ENCODE results near the gene B3GNT2. TPM values are rescaled to one million over a fixed set of nuclear protein-coding genes. Genes with fewer than 3 reads are reported as not detected.

B3GNT2 gene
- total and polyA plus RNA-seq, 2 donors (not counting 1 experiment from before 2014, with no cell fraction given): 14.3 to 24.6 TPM

DNA sequence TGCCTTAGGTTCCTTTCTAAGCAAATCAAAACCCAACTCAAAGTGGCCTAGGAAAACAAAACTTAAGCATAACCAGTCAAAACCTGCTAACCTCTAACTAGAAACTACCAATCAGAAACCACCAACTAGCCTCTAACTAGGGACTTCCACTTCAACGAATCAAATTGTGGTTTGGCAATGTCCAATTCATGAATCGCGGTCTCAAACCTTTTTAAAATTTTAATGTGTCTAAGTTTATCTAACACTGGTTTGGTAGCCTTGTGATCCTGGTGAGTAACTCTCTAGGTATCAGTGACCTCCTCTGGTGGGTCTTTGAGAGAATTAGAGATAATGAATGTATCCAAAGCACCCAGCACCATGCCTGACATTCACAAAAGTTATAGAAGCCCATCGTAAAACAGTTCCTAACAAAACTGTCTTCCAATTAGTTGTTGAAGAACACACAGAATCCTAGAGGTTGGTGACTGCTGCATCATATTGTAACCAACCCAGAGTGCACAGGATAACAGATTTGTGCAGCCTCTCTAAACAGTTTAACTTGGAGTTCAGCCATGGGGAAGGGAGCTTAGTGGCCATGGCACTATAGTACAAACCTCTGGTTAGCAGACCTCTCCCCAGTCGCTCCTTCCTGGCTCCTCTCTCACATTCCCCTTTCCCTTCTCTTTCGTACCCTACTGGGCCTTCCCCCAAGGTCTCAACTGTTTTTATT, 45.2 kb upstream of the B3GNT2 start:
- intact Hi-C loops (cut with micrococcal nuclease): no loop called here
- Mint-ChIP-seq H3K27ac (no peak overlapping the region), H3K27me3 (no peaks in the 10 kb centered on the region), H3K4me1 (peaks cover 17% of the 10 kb centered on the region), H3K9me3 (ENCODE audit: insufficient read depth) (no peaks in the 10 kb centered on the region), H3K4me3 (no peak overlapping the region)
- WGBS (ENCODE audit: insufficient coverage): no CpG with 5 or more reads among the region's 6 CpGs
- no peak for TF ChIP-seq EZH2 (IDR thresholded peaks at IDR 0.05; ENCODE audit: borderline replicate concordance, insufficient read depth, low read depth, low read length, poor library complexity, severe bottlenecking)
- TF ChIP-seq, protein P1, sequence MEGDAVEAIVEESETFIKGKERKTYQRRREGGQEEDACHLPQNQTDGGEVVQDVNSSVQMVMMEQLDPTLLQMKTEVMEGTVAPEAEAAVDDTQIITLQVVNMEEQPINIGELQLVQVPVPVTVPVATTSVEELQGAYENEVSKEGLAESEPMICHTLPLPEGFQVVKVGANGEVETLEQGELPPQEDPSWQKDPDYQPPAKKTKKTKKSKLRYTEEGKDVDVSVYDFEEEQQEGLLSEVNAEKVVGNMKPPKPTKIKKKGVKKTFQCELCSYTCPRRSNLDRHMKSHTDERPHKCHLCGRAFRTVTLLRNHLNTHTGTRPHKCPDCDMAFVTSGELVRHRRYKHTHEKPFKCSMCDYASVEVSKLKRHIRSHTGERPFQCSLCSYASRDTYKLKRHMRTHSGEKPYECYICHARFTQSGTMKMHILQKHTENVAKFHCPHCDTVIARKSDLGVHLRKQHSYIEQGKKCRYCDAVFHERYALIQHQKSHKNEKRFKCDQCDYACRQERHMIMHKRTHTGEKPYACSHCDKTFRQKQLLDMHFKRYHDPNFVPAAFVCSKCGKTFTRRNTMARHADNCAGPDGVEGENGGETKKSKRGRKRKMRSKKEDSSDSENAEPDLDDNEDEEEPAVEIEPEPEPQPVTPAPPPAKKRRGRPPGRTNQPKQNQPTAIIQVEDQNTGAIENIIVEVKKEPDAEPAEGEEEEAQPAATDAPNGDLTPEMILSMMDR (IDR thresholded peaks at IDR 0.05): no peak
- Histone ChIP-seq H3K79me2 (ENCODE audit: control insufficient read depth, insufficient read depth, low read length) (peaks cover 9% of the 10 kb centered on the region), H3K9ac (ENCODE audit: low read length) (no peak overlapping the region), H3K9me3 (ENCODE audit: control extremely low read depth in 1 of 3, control insufficient read depth in 2 of 3, insufficient read depth in 1 of 3, low read length in 2 of 3) (peaks cover 1 to 5% (median 3%) of the 10 kb centered on the region in 3 donors), H3K4me2 (replicated peaks; ENCODE audit: low read depth, low read length, poor library complexity, severe bottlenecking) (no peak overlapping the region), H3K36me3 (replicated peaks in 1 of 2; ENCODE audit: control extremely low read depth in 1 of 2, control insufficient read depth in 1 of 2, extremely low read depth in 1 of 2, insufficient read depth in 2 of 2, low read length in 1 of 2) (no peaks in the 10 kb centered on the region), H3K4me1 (ENCODE audit: control insufficient read depth in 2 of 2, insufficient read depth in 2 of 2, low read length in 2 of 2) (peaks cover 6 to 15% of the 10 kb centered on the region in 2 donors), H3K27ac (ENCODE audit: low read length in 2 of 2) (no peak overlapping the region), H2AFZ (ENCODE audit: insufficient read depth, low read depth, low read length, poor library complexity, severe bottlenecking) (no peak overlapping the region), H3K4me3 (ENCODE audit: control extremely low read depth in 1 of 5, extremely low read depth in 1 of 5, insufficient read depth in 1 of 5, low read depth in 2 of 5, low read length in 4 of 5) (no peak overlapping the region), H4K20me1 (ENCODE audit: control insufficient read depth, insufficient read depth, low read length, poor library complexity, severe bottlenecking) (no peaks in the 10 kb centered on the region), H3K27me3 (replicated peaks in 1 of 4; ENCODE audit: control extremely low read depth in 1 of 4, control insufficient read depth in 3 of 4, insufficient read depth in 4 of 4, low read length in 3 of 4) (no peaks in the 10 kb centered on the region)
- ATAC-seq (ENCODE audit: low read depth): no peak
- DNase-seq: no peak
- ChIA-PET POLR2A (no interaction called here), CTCF (no interaction called here)

DNA sequence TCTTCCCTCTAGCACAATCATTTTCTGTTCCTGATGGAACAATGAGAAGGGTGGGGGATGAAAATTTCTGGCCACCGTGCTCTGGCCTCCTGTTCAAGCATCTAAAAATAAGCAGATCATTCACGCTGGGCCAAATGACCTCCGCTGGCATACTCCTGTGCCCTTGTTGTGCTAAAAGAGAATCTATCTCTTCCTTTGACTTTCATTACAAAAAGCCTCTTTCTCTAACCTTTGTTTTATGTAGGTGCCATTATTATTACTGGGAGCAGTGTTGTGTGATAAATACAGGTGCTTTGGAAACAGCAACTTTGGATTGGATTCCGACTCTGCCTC, 44.6 kb upstream of the B3GNT2 start:
- Histone ChIP-seq H3K4me2 (replicated peaks; ENCODE audit: low read depth, low read length, poor library complexity, severe bottlenecking) (no peak overlapping the region), H3K9me3 (ENCODE audit: control extremely low read depth in 1 of 3, control insufficient read depth in 2 of 3, insufficient read depth in 1 of 3, low read length in 2 of 3) (peaks cover 1 to 9% (median 5%) of the 10 kb centered on the region in 3 donors), H3K4me3 (ENCODE audit: control extremely low read depth in 1 of 5, extremely low read depth in 1 of 5, insufficient read depth in 1 of 5, low read depth in 2 of 5, low read length in 4 of 5) (no peak overlapping the region), H4K20me1 (ENCODE audit: control insufficient read depth, insufficient read depth, low read length, poor library complexity, severe bottlenecking) (no peaks in the 10 kb centered on the region), H3K27me3 (replicated peaks in 1 of 4; ENCODE audit: control extremely low read depth in 1 of 4, control insufficient read depth in 3 of 4, insufficient read depth in 4 of 4, low read length in 3 of 4) (no peaks in the 10 kb centered on the region), H3K27ac (ENCODE audit: low read length in 2 of 2) (no peak overlapping the region), H2AFZ (ENCODE audit: insufficient read depth, low read depth, low read length, poor library complexity, severe bottlenecking) (no peak overlapping the region), H3K9ac (ENCODE audit: low read length) (no peak overlapping the region), H3K4me1 (ENCODE audit: control insufficient read depth in 2 of 2, insufficient read depth in 2 of 2, low read length in 2 of 2) (peaks cover 2 to 11% of the 10 kb centered on the region in 2 donors), H3K36me3 (replicated peaks in 1 of 2; ENCODE audit: control extremely low read depth in 1 of 2, control insufficient read depth in 1 of 2, extremely low read depth in 1 of 2, insufficient read depth in 2 of 2, low read length in 1 of 2) (no peaks in the 10 kb centered on the region), H3K79me2 (ENCODE audit: control insufficient read depth, insufficient read depth, low read length) (peaks cover 9% of the 10 kb centered on the region)
- no peak for TF ChIP-seq EZH2 (IDR thresholded peaks at IDR 0.05; ENCODE audit: borderline replicate concordance, insufficient read depth, low read depth, low read length, poor library complexity, severe bottlenecking)
- TF ChIP-seq, protein P1 (IDR thresholded peaks at IDR 0.05): no peak
- POLR2A ChIA-PET: no interaction called here
- DNase-seq (no peak), ATAC-seq (ENCODE audit: low read depth) (no peak)
- Mint-ChIP-seq H3K9me3 (ENCODE audit: insufficient read depth) (no peaks in the 10 kb centered on the region), H3K4me3 (no peak overlapping the region), H3K27me3 (no peaks in the 10 kb centered on the region), H3K27ac (no peak overlapping the region), H3K4me1 (peaks cover 15% of the 10 kb centered on the region)
- intact Hi-C loops (cut with micrococcal nuclease): no loop called here
- whole genome bisulfite sequencing (ENCODE audit: insufficient coverage): 100% methylated on average over 1 of the region's 4 CpGs
- CTCF ChIA-PET: no interaction called here

All from B cell (primary cell).